A673 (cell line): ENCODE data around the gene XIST. TPM values are rescaled to one million over a fixed set of nuclear protein-coding genes. Genes with fewer than 3 reads are reported as not detected.

ENCODE experiments used
- BruUV-seq: library from RNA; stranded (reverse); fragments of 400-500 nt; replicated peaks from 2 replicates; lab custom pipeline; 2021; lab: Mats Ljungman, UMichigan
- CTCF ChIA-PET: fragments of 300-600 bp; sonication (Branson Sonifier 250); formaldehyde crosslinking; loops from one replicate; lab custom pipeline; 2022; ENCODE audit warnings: antibody characterized with exemption; lab: Charles Lee
- POLR2A ChIA-PET: fragments of 300-600 bp; sonication (Branson Sonifier 250); formaldehyde crosslinking; loops from one replicate; lab custom pipeline; 2022; ENCODE audit warnings: antibody characterized with exemption; ENCODE audit not compliant: low non-redundant PET; lab: Charles Lee
- DNase-seq: peaks from one replicate; pipeline ENCODE4 v3.0.0-alpha.2; 2015; ENCODE audit warnings: low spot score
- H3K27ac ChIP-seq: fragments of 200-600 bp; sonication (generic); 2 replicates; pipeline ENCODE4 v1.5.1; 2016; ENCODE audit warnings: mixed run types, low read depth, mild to moderate bottlenecking, mixed read lengths, antibody characterized with exemption, low read length; ENCODE audit not compliant: poor library complexity, severe bottlenecking
- H3K27me3 ChIP-seq: fragments of 200-600 bp; sonication (generic); replicated peaks from 2 replicates; pipeline ENCODE4 v1.6.1; 2017; ENCODE audit warnings: mixed run types, low read depth, mild to moderate bottlenecking, mixed read lengths, antibody characterized with exemption, low read length; ENCODE audit not compliant: insufficient read depth, poor library complexity
- H3K36me3 ChIP-seq: fragments of 200-600 bp; sonication (generic); 2 replicates; pipeline ENCODE4 v1.6.1; 2016; ENCODE audit warnings: mixed run types, mild to moderate bottlenecking, mixed read lengths, antibody characterized with exemption, low read length; ENCODE audit not compliant: insufficient read depth, poor library complexity, severe bottlenecking
- H3K4me1 ChIP-seq: fragments of 200-600 bp; sonication (generic); 2 replicates; pipeline ENCODE4 v1.6.1; 2017; ENCODE audit warnings: mixed run types, mild to moderate bottlenecking, mixed read lengths, antibody characterized with exemption, low read length; ENCODE audit not compliant: insufficient read depth, poor library complexity, severe bottlenecking
- H3K4me3 ChIP-seq: fragments of 200-600 bp; sonication (generic); 2 replicates; pipeline ENCODE4 v1.5.1; 2016; ENCODE audit warnings: low read depth, mixed run types, mild to moderate bottlenecking, mixed read lengths, low read length; ENCODE audit not compliant: poor library complexity, severe bottlenecking
- H3K9me3 ChIP-seq: fragments of 200-600 bp; sonication (generic); 2 replicates; pipeline ENCODE4 v1.6.1; 2016; ENCODE audit warnings: mixed run types, low read depth, mild to moderate bottlenecking, mixed read lengths, antibody characterized with exemption, low read length; ENCODE audit not compliant: poor library complexity, severe bottlenecking
- CTCF ChIP-seq: fragments of 300-800, 200-600 bp; sonication (generic); conservative IDR thresholded peaks from 2 replicates; pipeline ENCODE4 v1.5.1; 2017; ENCODE audit warnings: low read depth, mild to moderate bottlenecking, antibody characterized with exemption, low read length, moderate library complexity, mixed read lengths
- EZH2 ChIP-seq: fragments of 200-600 bp; sonication (generic); IDR thresholded peaks from 2 replicates; pipeline ENCODE4 v1.6.1; 2017; ENCODE audit warnings: borderline replicate concordance, low read depth, mild to moderate bottlenecking, mixed read lengths, antibody characterized with exemption, low read length; ENCODE audit not compliant: poor library complexity, severe bottlenecking
- intact Hi-C: fragments of 100-400 bp; cut with micrococcal nuclease; formaldehyde crosslinking; loops from one replicate; pipeline ENCODE4 v1.10.0; 2022; ENCODE audit not compliant: unreplicated experiment
- total RNA-seq: library from RNA; stranded (reverse); gene quantifications from 2 replicates; pipeline ENCODE4 v1.2.3, GENCODE V29; 2021

Gene XIST
- total RNA-seq, 1 experiment from 2014 or later: 305 TPM

- Histone ChIP-seq H3K27me3 (no peaks in the 10 kb centered on the region), H3K4me3 (no peak overlapping the region), H3K36me3 (peaks cover 85% of the 10 kb centered on the region), H3K27ac (no peak overlapping the region), H3K9me3 (no peaks in the 10 kb centered on the region), H3K4me1 (no peaks in the 10 kb centered on the region)
- no peak for TF ChIP-seq CTCF
- no peak for TF ChIP-seq EZH2
- no TSS peak for BruUV-seq
- intact Hi-C loops: no loop called here
- POLR2A ChIA-PET: no interaction called here
- CTCF ChIA-PET: no interaction called here
- DNase-seq: no peak
These were observed 25.1 kb downstream of the XIST start for GRCh38 chrX:73827406-73827805.

GRCh38 chrX:73826996-73827395, 25.5 kb downstream of the XIST start:
- Histone ChIP-seq H3K4me1 (no peaks in the 10 kb centered on the region), H3K27me3 (no peaks in the 10 kb centered on the region), H3K27ac (no peak overlapping the region), H3K36me3 (peaks cover 85% of the 10 kb centered on the region), H3K9me3 (no peaks in the 10 kb centered on the region), H3K4me3 (no peak overlapping the region)
- DNase-seq: no peak
- intact Hi-C loops: no loop called here
- no peak for TF ChIP-seq EZH2
- no peak for TF ChIP-seq CTCF
- POLR2A ChIA-PET: no interaction called here
- CTCF ChIA-PET: no interaction called here
- BruUV-seq: no TSS peak

DNA sequence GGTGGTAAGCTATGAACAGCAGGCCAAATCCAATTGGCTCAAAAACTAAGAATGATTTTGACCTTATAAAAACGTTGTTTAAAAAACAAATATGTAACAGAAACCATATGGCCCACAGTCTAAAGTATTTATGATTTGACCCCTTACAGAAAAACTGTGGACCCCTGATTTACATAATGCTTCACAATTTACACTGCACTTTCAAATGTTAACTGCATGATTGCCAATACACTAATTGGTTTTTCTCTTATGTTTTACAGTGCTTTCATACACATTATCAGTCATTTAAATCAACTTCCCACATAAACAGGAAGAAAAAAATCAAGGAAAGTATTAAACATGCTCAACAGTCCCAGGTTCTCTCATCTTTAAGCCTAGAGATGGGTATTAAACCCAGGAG, 26.9 kb downstream of the XIST start:
- Histone ChIP-seq H3K36me3 (peaks cover 76% of the 10 kb centered on the region), H3K27me3 (no peaks in the 10 kb centered on the region), H3K4me1 (no peaks in the 10 kb centered on the region), H3K27ac (no peak overlapping the region), H3K9me3 (no peaks in the 10 kb centered on the region), H3K4me3 (no peak overlapping the region)
- intact Hi-C loops: no loop called here
- POLR2A ChIA-PET: no interaction called here
- CTCF ChIA-PET: no interaction called here
- no TSS peak for BruUV-seq
- DNase-seq: no peak
- TF ChIP-seq CTCF (no peak), EZH2 (no peak)
